ENCODE measurements around the gene DNAJB12.
"Not testable (repeated sequence)": the region's sequence is repeated elsewhere in the genome, so short reads cannot be mapped to it uniquely, and the experiment has no call there.

The DNAJB12 gene

GRCh38 chr10:72354356-72355213 lies at the start of gene DNAJB12:
TSS of gene DNAJB12 (minus strand) at chr10:72354919. CDS start at chr10:72354897, 22 bp downstream.
- peak; percentile 68 to 82 (median 71) for DNase-seq (ENCODE audit: low read depth in 3 of 3, low spot score in 1 of 3)

GRCh38 chr10:72395581-72395980 lies 40.9 kb upstream of the DNAJB12 start:
- DNase-seq (ENCODE audit: low read depth in 3 of 3, low spot score in 1 of 3): not testable (repeated sequence)

GRCh38 chr10:72392571-72392970 lies 37.9 kb upstream of the DNAJB12 start:
- no peak for DNase-seq (ENCODE audit: low read depth in 3 of 3, low spot score in 1 of 3)

GRCh38 chr10:72390764-72391163 lies 36.0 kb upstream of the DNAJB12 start:
- no peak for DNase-seq (ENCODE audit: low read depth in 3 of 3, low spot score in 1 of 3)

- no peak for DNase-seq (ENCODE audit: low read depth in 3 of 3, low spot score in 1 of 3)
These were observed 35.0 kb upstream of the DNAJB12 start for GRCh38 chr10:72389716-72390115.

GRCh38 chr10:72389014-72389413 lies 34.3 kb upstream of the DNAJB12 start:
- DNase-seq (ENCODE audit: low read depth in 3 of 3, low spot score in 1 of 3): no peak

- no peak for DNase-seq (ENCODE audit: low read depth in 3 of 3, low spot score in 1 of 3)
These were observed 33.3 kb upstream of the DNAJB12 start for GRCh38 chr10:72388062-72388461.

GRCh38 chr10:72386916-72387586 lies 32.3 kb upstream of the DNAJB12 start:
- DNase-seq (ENCODE audit: low read depth in 3 of 3, low spot score in 1 of 3): no peak

GRCh38 chr10:72385724-72386123 lies 31.0 kb upstream of the DNAJB12 start:
- no peak for DNase-seq (ENCODE audit: low read depth in 3 of 3, low spot score in 1 of 3)

GRCh38 chr10:72384982-72385381 lies 30.3 kb upstream of the DNAJB12 start:
- not testable (repeated sequence) for DNase-seq (ENCODE audit: low read depth in 3 of 3, low spot score in 1 of 3)

- DNase-seq (ENCODE audit: low read depth in 3 of 3, low spot score in 1 of 3): no peak
These were observed 25.1 kb upstream of the DNAJB12 start for GRCh38 chr10:72379776-72380175.

GRCh38 chr10:72379062-72379461 lies 24.3 kb upstream of the DNAJB12 start:
- no peak for DNase-seq (ENCODE audit: low read depth in 3 of 3, low spot score in 1 of 3)

- no peak for DNase-seq (ENCODE audit: low read depth in 3 of 3, low spot score in 1 of 3)
These were observed 20.9 kb upstream of the DNAJB12 start for GRCh38 chr10:72375585-72375984.

- no peak for DNase-seq (ENCODE audit: low read depth in 3 of 3, low spot score in 1 of 3)
These were observed 20.5 kb upstream of the DNAJB12 start for GRCh38 chr10:72375173-72375572.

- no peak for DNase-seq (ENCODE audit: low read depth in 3 of 3, low spot score in 1 of 3)
These were observed 15.5 kb upstream of the DNAJB12 start for GRCh38 chr10:72370201-72370722.

GRCh38 chr10:72367301-72367960 lies 12.7 kb upstream of the DNAJB12 start:
- DNase-seq (ENCODE audit: low read depth in 3 of 3, low spot score in 1 of 3): no peak

- DNase-seq (ENCODE audit: low read depth in 3 of 3, low spot score in 1 of 3): no peak
These were observed 10.6 kb upstream of the DNAJB12 start for GRCh38 chr10:72365106-72365895.

GRCh38 chr10:72364239-72364777 lies 9.6 kb upstream of the DNAJB12 start:
- DNase-seq (ENCODE audit: low read depth in 3 of 3, low spot score in 1 of 3): peak; percentile 66 to 71 (median 69)

- no peak for DNase-seq (ENCODE audit: low read depth in 3 of 3, low spot score in 1 of 3)
These were observed 2.3 kb upstream of the DNAJB12 start for GRCh38 chr10:72356987-72357386.

- no peak for DNase-seq (ENCODE audit: low read depth in 3 of 3, low spot score in 1 of 3)
These were observed 1.4 kb upstream of the DNAJB12 start for GRCh38 chr10:72356115-72356514.

GRCh38 chr10:72355214-72355555 lies 466 bp upstream of the DNAJB12 start:
- DNase-seq (ENCODE audit: low read depth in 3 of 3, low spot score in 1 of 3): no peak

Measured in stimulated activated CD4-positive, alpha-beta T cell treated with anti-CD3 and anti-CD28 coated beads, TNF-alpha, amount 100 ng/mL, for 1 hour (primary cell).